Suprapubic skin (tissue), 4 donors: ENCODE measurements around the gene SLC25A53. TPM values are rescaled to one million over a fixed set of nuclear protein-coding genes. Genes with fewer than 3 reads are reported as not detected.
"Not testable (repeated sequence)": the region's sequence is repeated elsewhere in the genome, so short reads cannot be mapped to it uniquely, and the experiment has no call there.

Source experiments
- DNase-seq, 2 donors: peaks; one replicate each; pipeline ENCODE4 v3.0.0-alpha.2; 2019; ENCODE audit warnings: low spot score in 2 of 2
- H3K27ac ChIP-seq: fragments of 200-600 bp; sonication (generic); one replicate; pipeline ENCODE4 v1.5.1; 2019
- H3K27me3 ChIP-seq: fragments of 200-600 bp; sonication (generic); one replicate; pipeline ENCODE4 v1.5.1; 2019
- H3K36me3 ChIP-seq: fragments of 200-600 bp; sonication (generic); one replicate; pipeline ENCODE4 v1.5.1; 2019
- H3K4me1 ChIP-seq: fragments of 200-600 bp; sonication (generic); one replicate; pipeline ENCODE4 v1.5.1; 2019
- H3K4me3 ChIP-seq: fragments of 200-600 bp; sonication (generic); one replicate; pipeline ENCODE4 v1.5.1; 2019; ENCODE audit warnings: mild to moderate bottlenecking
- H3K9me3 ChIP-seq: fragments of 200-600 bp; sonication (generic); one replicate; pipeline ENCODE4 v1.5.1; 2019
- CTCF ChIP-seq, 2 donors: fragments of 200-600 bp in 1 of 2; fragments of 450-650 bp in 1 of 2; sonication (generic) in 1 of 2; IDR thresholded peaks; one replicate each; pipeline ENCODE4 v1.5.1; 2016 to 2019; ENCODE audit warnings: antibody characterized with exemption in 2 of 2, mild to moderate bottlenecking in 1 of 2, moderate library complexity in 1 of 2
- EP300 ChIP-seq: sonication (generic); formaldehyde crosslinking; IDR thresholded peaks from one replicate; pipeline ENCODE4 v1.6.1; 2017; ENCODE audit warnings: antibody characterized with exemption
- POLR2A ChIP-seq, 2 donors: fragments of 450-650 bp; IDR thresholded peaks; one replicate each; pipeline ENCODE4 v1.6.1; 2017; ENCODE audit warnings: antibody characterized with exemption in 2 of 2, mild to moderate bottlenecking in 2 of 2, moderate library complexity in 2 of 2
- POLR2AphosphoS5 ChIP-seq, 3 donors: sonication (generic); formaldehyde crosslinking; IDR thresholded peaks; one replicate each; pipeline ENCODE4 v1.6.1; 2017; ENCODE audit warnings: antibody characterized with exemption in 3 of 3
- WGBS: methylation state at CpG from one replicate; pipeline ENCODE4 v1.1.5; 2018; 5-methylcytosine and 5-hydroxymethylcytosine counted together
- total RNA-seq, 4 donors: library from RNA; depleted of rRNA; stranded (reverse); fragments of >200 nt; gene quantifications; one replicate each; pipeline ENCODE4 v1.1.0, GENCODE V29; 2016

The SLC25A53 gene
- total RNA-seq, 4 donors from 2014 or later: 5.5 to 22.0 (median 7.6) TPM

DNA sequence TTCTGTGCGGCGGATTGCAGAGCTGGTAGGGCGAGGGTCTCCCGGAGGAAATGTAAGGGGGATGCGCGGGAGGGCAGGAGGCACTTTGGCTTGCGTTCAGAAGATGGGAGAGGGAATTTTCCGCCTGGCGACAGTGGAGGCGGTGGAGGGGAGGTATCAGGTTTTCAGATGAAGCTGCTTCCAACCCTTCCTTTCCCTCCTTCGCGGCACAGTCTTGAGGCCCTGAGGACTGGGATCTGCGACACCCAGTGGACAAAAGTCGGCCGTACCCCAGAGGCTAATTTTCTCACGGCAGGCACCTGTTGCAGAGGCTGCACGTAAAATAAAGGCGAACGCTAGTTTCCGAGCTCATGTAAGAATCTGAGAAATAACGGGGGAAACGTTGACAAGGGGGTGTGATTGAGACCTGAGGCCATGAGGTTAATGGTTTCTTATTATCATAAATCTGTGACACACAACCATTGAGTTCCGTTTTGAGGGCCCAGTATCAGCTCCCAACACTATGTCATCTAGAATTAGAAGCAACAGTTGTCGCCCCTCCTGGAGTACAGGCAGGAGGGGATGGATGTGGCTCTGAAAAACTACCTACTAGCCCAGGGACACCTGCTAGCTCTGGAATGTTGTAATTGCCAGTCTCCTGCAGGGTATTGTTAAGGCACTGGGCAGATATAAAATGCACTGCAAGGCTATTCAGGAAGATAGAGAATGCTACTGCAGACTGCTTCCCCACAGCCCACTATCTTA, 43.4 kb downstream of the SLC25A53 start:
- Histone ChIP-seq H3K36me3 (no peaks in the 10 kb centered on the region), H3K9me3 (no peaks in the 10 kb centered on the region), H3K27me3 (no peaks in the 10 kb centered on the region), H3K4me1 (peaks cover 7% of the 10 kb centered on the region), H3K27ac (no peak overlapping the region), H3K4me3 (peak overlapping the region; percentile 55)
- no peak for TF ChIP-seq POLR2A (IDR thresholded peaks at IDR 0.05)
- peak in 1 of 2 donors; percentile 33 for TF ChIP-seq CTCF (IDR thresholded peaks at IDR 0.05)
- 25% methylated on average over 24 of the region's 24 CpGs for WGBS
- DNase-seq: no peak

- Histone ChIP-seq H3K27ac (no peak within 1 kb of the TSS), H3K27me3 (no peaks in the 10 kb centered on the region), H3K4me1 (peaks cover 7% of the 10 kb centered on the region), H3K36me3 (no peaks in the 10 kb centered on the region), H3K4me3 (peak within 1 kb of the TSS; percentile 55), H3K9me3 (no peaks in the 10 kb centered on the region)
- DNase-seq: peak in 1 of 2 donors; percentile 64
- TF ChIP-seq EP300 (no peak), POLR2AphosphoS5 (IDR thresholded peaks at IDR 0.05) (no peak), POLR2A (IDR thresholded peaks at IDR 0.05) (no peak), CTCF (IDR thresholded peaks at IDR 0.05) (no peak)
- WGBS: 48% methylated on average over 17 of the region's 67 CpGs
Observed at GRCh38 chrX:104112326-104112951, 44.4 kb downstream of the SLC25A53 start, which contains the start of gene ZCCHC18. Gene ZCCHC18, plus strand, starts transcription at chrX:104112523. Its CDS starts 1,589 bp downstream, at chrX:104114112.

DNA sequence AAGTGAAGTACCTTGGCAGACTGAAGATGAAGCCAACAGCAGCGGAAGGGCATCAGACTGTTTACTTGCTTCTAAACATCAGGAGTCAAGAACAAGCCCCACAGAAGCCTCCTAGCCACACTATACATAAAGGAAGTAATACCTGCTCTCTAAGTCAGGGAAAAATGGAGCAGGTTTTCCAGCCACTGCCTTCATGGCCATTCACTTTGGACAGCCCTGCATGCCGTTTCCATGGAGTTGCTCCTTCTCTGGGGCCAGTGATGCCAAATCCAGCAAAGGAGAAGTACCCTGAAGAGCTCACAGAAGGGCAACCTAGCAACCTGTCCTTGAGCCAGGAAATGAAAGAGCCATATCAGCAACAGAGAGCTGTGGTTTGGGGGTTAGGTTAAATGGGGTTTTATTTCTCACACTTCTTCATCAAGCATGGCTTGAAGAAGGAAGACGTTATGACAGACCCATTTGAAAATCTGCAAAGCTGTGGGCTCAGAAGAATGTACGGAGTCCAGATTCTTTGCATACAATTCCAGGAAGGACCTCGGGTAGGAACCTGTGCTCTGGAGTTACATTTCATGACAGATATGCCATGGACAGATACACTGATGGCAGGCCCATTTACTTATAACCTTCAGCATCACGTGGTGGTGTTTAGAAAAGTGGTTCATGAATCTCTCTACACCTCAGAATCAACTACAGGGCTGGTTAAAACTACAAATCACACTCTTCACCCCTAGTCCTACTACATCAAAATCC, 46.1 kb downstream of the SLC25A53 start:
- not testable (repeated sequence) for H3K9me3 ChIP-seq, H3K27me3 ChIP-seq, H3K4me1 ChIP-seq, H3K36me3 ChIP-seq, H3K4me3 ChIP-seq, DNase-seq, H3K27ac ChIP-seq
- 60% methylated on average over 6 of the region's 6 CpGs for WGBS

DNA sequence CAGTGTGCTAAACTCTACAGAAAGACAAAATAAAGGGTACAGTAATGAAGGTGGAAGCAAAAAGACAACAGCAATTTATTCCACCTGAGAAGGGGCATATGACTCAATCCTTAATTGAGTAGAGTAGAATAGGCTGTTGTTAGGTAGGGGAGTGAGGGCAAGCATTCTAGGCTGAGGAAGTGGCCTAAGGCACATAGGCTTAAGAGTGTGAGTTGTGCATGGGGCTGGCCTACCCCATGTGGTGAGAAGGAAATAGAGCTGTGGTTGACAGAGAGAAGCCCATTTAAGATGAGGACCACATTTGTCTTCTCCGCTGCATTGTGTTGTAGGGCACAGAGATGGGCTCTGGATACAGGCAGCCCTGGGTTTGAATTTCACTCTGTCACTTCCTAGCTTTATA, 47.9 kb downstream of the SLC25A53 start:
- Histone ChIP-seq H3K27ac (no peak overlapping the region), H3K4me3 (no peak overlapping the region), H3K9me3 (no peaks in the 10 kb centered on the region), H3K4me1 (peaks cover 7% of the 10 kb centered on the region), H3K36me3 (no peaks in the 10 kb centered on the region), H3K27me3 (no peaks in the 10 kb centered on the region)
- 83% methylated on average over 1 of the region's 1 CpG for WGBS
- DNase-seq: no peak
- TF ChIP-seq CTCF (IDR thresholded peaks at IDR 0.05): no peak
- TF ChIP-seq EP300: no peak
- TF ChIP-seq POLR2AphosphoS5 (IDR thresholded peaks at IDR 0.05): no peak
- no peak for TF ChIP-seq POLR2A (IDR thresholded peaks at IDR 0.05)

DNA sequence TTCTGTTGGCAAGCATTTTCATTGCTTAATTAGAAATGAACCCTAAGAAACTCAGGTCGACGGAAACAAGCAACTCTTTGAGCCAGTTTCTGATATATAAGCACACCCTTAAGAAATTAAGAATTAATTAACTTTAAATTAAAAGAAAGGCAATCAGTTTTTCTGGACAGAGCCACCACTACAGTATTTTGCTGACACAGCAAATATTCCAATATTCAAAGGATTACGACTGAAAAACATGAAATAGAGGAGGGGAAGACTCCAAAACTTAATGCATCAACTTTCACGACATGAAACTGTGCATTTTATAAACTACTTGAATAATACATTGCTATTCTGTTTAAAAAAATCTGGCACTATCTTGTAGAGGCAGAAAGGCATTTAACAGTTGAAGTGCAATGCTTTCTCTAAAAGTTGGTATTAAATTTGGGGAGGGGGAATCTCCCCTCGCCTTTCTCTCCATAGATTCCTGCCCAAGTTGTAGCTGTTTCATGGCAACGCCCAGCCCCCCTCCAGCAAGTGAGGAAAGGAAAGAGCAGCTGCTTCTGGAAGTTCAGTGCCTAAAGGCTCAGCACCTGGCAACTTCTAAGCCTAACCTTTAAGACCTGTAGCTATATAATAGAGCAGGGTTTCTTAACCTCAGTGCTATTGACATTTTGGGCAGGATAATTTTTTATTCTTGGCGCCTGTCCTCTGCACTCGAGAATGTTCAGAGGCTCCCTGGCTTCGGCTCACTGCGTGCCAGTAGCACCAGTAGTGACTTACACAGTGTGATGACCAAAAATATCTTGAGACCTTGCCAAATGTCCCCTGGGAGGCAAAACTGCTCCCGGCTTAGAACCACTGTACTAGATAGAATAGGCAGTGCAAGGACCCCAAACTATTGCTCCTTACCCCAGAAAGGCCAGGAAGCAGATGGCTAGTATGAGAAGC, 51.2 kb downstream of the SLC25A53 start:
- 55% methylated on average over 11 of the region's 11 CpGs for WGBS
- no peak for DNase-seq
- no peak for TF ChIP-seq CTCF (IDR thresholded peaks at IDR 0.05)
- TF ChIP-seq POLR2AphosphoS5 (IDR thresholded peaks at IDR 0.05): no peak
- no peak for TF ChIP-seq POLR2A (IDR thresholded peaks at IDR 0.05)
- TF ChIP-seq EP300: no peak
- no peak overlapping the region for H3K4me3 ChIP-seq
- no peak overlapping the region for H3K27ac ChIP-seq
- H3K36me3 ChIP-seq: no peaks in the 10 kb centered on the region
- no peaks in the 10 kb centered on the region for H3K27me3 ChIP-seq
- H3K4me1 ChIP-seq: no peaks in the 10 kb centered on the region
- H3K9me3 ChIP-seq: no peaks in the 10 kb centered on the region
